ENCODE data around the gene GSTK1. TPM values are rescaled to one million over a fixed set of nuclear protein-coding genes. Genes with fewer than 3 reads are reported as not detected.

Gene GSTK1
- 149 TPM for total RNA-seq

GRCh38 chr7:143263266-143264195 is at the start of gene GSTK1:
TSS of gene GSTK1 (plus strand) at chr7:143263441. CDS start at chr7:143263514, 73 bp downstream.

GRCh38 chr7:143221737-143222136 is 41.5 kb upstream of the GSTK1 start, which contains the start of gene TAS2R40:
TSS of gene TAS2R40 (plus strand) at chr7:143222037. CDS start at chr7:143222079, 42 bp downstream.

DNA sequence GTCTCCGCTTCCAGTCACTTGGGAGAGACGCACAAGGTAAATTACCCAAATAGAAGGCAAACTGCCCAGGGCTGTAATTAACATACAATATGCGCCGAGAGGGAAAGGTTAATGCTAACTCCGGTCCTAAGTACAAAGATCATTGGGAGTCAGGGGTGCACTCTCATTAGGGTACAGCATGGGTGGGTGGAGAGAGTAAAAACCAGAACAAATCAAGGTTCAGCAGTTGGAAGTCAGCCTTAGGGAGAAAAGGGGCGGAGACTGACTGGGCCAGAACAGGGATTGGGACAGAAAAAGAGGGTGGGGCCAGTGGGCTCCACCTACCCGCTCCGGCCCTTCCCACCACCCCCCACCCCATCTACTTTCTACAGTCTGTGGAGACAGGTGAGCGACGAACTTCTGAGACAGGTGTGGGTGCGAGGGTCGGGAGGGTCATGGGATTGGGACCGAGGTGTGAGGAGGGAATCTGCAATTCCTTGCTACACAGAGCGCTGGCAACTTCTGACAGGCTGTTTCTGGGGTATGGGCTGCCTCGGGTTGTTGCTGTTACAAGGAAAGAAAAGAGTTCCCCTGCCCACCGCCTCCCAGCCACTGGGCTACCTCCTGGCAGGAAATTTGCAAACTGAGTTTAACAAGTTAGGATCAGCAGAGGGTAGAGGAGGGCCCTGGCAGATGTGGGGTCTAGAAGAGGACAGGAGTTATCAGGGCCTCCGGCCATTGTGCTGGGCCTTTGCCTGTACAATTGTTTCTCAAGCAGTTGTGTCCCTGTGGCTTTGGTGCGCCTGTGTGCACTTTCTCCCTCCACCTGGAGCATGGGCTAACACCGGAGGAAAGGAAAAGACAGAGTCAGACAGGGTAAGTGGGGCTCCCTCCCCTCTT is 21.6 kb downstream of the GSTK1 start, which contains the start of gene TMEM139:
Gene TMEM139 (plus strand): TSS at position 368 of the 879 bp plus-strand sequence. CDS start 1,000 bp downstream, outside the sequence.

DNA sequence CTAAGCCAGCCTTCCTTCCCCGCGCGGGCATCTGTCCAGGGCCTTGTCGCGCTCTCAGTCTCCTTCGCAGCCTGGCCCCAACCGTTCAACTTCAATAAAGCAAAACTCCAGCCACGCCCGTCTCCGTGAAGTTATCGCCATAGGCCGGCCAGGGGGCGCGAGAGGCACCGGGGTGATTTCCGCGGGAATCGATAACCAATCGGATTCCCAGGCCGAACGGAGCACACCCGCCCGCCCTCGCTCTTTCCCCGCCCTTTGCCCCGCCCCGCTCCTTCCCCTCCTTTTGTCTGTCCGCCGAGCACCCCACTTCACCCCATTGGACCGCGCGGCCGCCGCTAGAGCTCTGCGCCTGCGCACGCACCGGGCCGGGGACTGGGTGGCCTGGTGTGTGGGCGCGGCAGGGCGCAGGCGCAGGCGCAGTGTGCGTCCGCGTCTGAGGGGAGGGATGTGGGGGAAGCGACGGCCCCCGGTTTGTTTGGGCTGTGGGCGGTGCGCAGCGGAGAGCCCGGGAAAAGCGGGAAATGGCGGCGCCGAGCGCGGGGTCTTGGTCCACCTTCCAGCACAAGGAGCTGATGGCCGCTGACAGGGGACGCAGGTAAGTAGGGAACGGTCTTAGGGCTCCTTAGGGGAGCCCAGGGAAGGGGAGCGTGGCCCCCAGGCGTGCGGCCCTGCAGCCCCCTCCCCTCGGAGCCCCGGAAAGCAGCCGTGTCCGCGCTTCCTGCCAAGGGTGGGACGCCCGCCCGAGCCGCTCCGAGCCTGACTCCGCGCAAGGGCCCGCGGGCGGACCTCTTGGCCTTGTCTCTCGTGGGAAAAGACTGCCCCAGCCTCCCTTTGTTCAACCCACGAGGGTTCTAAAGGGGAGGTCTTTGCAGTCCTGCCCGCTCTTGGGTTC is 24.9 kb downstream of the GSTK1 start, which contains the start of gene CASP2:
Gene CASP2 (plus strand): TSS at position 417 of the 892 bp plus-strand sequence. CDS start 105 bp downstream, at position 522.

GRCh38 chr7:143315776-143316175 is 52.5 kb downstream of the GSTK1 start, which contains the start of gene CLCN1:
TSS of gene CLCN1 (plus strand) at chr7:143316111. CDS start at chr7:143316213, 102 bp downstream.

Small RNA genes lying within 50 kb of the gene (small RNA-seq; reads per million reads assigned to genes)
- gene AC073342.3 (ENCODE audit: low replicate concordance) (not detected), gene RN7SL481P (ENCODE audit: low replicate concordance) (not detected), gene RN7SL535P (ENCODE audit: low replicate concordance) (not detected)

Other genes starting within 250 kb of the GSTK1 start
- 0.53 TPM for gene OR9A2, start 236.3 kb upstream of the GSTK1 start, total RNA-seq
- not detected for gene OR6V1, start 211.1 kb upstream of the GSTK1 start, total RNA-seq
- not detected for gene PIP, start 131.4 kb upstream of the GSTK1 start, total RNA-seq
- gene TAS2R39, start 80.0 kb upstream of the GSTK1 start, total RNA-seq, result not detected
- gene TAS2R40, start 41.4 kb upstream of the GSTK1 start, total RNA-seq, result not detected
- 18.1 TPM for gene TMEM139, start 21.5 kb downstream of the GSTK1 start, total RNA-seq
- 27.9 TPM for gene CASP2, start 24.9 kb downstream of the GSTK1 start, total RNA-seq
- gene CLCN1, start 52.7 kb downstream of the GSTK1 start, total RNA-seq, result 3.9 TPM
- 1.9 TPM for gene FAM131B, start 99.3 kb downstream of the GSTK1 start, total RNA-seq
- gene ZYX, start 117.9 kb downstream of the GSTK1 start, total RNA-seq, result 67.9 TPM
- gene EPHA1, start 145.4 kb downstream of the GSTK1 start, total RNA-seq, result 11.1 TPM
- gene TAS2R60, start 180.0 kb downstream of the GSTK1 start, total RNA-seq, result not detected
- gene TAS2R41, start 214.4 kb downstream of the GSTK1 start, total RNA-seq, result not detected